NT2/D1 (cell line): Measurements from ENCODE around the gene LRMDA.

Source experiments
- YY1 ChIP-seq: IDR thresholded peaks from 2 replicates; pipeline ENCODE4 v1.6.1; 2011; ENCODE audit not compliant: insufficient read length, insufficient read depth
- ZNF274 ChIP-seq: IDR thresholded peaks from 2 replicates; pipeline ENCODE4 v1.6.1; 2011; ENCODE audit warnings: mild to moderate bottlenecking, low read depth, low read length

DNA sequence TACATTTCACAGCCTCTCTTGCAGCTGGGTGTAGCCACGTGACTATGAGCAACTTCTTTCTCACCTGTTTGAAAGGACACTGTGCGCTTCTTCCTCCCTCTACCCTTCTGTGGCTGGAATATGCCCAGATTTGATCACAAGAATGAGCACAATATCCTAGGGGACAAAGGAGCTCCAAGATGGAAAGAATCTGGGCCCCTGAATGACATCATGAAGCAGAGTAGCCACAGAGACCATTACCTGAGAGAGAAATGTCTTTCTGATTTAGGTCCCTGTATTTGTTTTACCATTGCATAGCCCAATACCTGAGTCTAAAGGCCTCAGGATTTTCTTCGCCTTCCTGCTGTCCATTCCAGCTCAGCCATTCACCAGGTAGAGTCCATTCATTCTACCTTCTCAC lies 45.3 kb upstream of the LRMDA start:
- TF ChIP-seq ZNF274 (no peak), YY1 (no peak)
